M059J (cell line): ENCODE measurements around the gene MRPL11. TPM values are rescaled to one million over a fixed set of nuclear protein-coding genes. Genes with fewer than 3 reads are reported as not detected.
"Not testable (repeated sequence)": the region's sequence is repeated elsewhere in the genome, so short reads cannot be mapped to it uniquely, and the experiment has no call there.

Experiments
- DNase-seq: peaks from one replicate; pipeline ENCODE4 v3.0.0-alpha.2; 2012; ENCODE audit warnings: low read depth
- total RNA-seq: library from RNA; depleted of rRNA; stranded (reverse); fragments of >200 nt; shearing (Covaris generic); gene quantifications from 2 replicates; pipeline ENCODE4 v1.2.3, GENCODE V29; 2014

Gene MRPL11
- total RNA-seq, 1 experiment from 2014 or later, result 80.2 TPM

DNA sequence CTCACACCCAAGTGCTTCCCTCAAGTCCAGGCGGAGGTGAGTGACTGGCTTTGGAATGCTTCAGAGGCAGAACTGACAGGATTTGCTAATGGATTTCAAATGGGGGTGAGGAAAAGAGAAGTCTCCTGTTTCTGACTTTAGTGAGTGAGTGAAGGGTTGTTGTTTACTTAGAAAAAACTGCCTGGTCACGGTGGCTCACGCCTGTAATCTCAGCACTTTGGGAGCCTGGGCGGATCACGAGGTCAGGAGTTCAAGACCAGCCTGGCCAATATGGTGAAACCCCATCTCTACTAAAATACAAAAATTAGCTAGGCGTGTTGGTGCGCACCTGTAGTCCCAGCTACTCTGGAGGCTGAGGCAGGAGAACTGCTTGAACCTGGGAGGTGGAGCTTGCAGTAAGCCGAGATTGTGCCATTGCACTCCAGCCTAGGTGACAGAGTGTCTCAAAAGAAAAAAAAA lies 6.7 kb downstream of the MRPL11 start:
- not testable (repeated sequence) for DNase-seq

DNA sequence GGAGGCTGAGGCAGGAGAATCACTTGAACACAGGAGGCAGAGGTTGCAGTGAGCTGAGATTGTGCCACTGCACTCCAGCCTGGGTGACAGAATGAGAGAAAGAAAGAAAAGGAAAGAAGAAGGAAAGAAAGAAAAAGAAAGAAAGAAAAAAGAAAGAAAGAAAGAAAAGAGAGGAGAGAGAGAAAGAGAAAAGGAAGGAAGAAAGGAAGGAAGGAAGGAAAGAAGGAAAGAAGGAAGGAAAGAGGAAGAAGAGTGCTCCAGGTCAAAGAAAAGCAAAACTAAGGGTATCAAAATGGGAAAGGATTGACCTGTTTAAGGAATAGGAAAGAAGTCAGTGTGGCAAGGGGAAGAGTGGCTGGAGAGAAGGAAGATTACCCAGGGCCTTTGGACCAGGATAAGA lies 7.4 kb downstream of the MRPL11 start:
- DNase-seq, result not testable (repeated sequence)

DNA sequence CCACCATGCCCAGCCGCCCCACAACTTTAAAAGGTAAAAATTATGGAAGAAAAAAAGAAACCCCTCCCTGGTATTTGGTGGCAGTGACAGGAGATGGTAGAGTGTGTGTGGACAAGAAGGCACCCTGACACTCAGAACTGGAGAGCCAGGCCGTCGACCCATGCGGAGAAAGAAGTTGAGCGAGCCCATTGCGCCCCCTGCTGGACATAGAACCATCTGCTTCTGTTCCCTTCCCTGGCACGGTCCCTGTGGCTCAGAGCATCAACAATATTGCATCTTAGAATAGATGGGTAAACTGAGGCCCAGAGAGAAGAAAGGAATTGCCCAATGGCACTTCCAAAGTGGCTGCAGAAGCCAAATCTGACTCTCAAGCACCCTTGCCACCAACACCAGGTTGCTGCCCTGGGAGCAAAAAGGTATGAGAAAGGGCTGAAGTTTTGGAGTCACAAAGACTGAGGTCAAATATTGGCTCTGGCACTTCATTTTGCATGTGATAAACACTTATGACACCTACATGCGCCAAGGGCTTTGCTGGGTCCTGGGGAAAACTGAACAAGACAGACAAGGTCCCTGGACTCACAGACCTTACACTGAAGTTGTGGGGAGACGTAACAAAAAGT lies 8.6 kb downstream of the MRPL11 start:
- peak; percentile 69 for DNase-seq

DNA sequence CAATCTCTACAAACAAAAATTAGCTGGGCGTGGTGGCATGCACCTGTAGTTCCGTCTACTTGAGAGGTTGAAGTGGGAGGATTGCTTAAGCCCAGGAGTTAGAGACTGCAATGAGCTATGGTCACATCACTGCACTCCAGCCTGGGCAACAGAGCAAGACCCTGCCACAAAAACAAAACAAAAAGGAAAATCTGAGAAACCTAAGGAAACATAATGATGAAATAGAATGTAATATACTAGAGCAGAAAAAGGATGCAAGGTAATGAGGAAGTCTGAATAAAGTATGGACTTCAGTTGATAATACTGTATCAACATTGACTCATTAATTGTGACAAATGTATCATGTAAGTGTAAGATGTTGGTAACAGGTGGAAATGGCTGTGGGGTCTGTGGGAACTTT lies 9.7 kb downstream of the MRPL11 start:
- no peak for DNase-seq

DNA sequence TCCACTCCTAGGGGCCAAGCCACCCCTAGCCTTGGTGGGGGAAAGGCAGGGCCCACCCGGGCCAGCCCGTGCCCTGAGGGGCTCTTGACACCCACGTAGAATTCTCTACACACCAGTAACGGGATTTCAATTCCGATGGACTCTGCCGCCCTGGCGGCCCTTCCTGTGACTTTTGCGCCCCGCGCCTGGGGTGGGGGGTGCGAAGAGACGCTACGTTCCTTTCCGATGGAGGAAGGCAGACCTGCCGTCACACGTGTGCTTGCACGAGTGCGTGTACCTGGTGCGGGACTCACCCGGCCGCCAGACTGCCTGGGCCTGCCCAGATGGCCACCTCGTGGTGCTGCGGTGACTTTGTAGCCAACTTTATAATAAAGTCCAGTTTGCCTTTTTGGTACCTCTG lies 12.3 kb downstream of the MRPL11 start:
- DNase-seq, result no peak

DNA sequence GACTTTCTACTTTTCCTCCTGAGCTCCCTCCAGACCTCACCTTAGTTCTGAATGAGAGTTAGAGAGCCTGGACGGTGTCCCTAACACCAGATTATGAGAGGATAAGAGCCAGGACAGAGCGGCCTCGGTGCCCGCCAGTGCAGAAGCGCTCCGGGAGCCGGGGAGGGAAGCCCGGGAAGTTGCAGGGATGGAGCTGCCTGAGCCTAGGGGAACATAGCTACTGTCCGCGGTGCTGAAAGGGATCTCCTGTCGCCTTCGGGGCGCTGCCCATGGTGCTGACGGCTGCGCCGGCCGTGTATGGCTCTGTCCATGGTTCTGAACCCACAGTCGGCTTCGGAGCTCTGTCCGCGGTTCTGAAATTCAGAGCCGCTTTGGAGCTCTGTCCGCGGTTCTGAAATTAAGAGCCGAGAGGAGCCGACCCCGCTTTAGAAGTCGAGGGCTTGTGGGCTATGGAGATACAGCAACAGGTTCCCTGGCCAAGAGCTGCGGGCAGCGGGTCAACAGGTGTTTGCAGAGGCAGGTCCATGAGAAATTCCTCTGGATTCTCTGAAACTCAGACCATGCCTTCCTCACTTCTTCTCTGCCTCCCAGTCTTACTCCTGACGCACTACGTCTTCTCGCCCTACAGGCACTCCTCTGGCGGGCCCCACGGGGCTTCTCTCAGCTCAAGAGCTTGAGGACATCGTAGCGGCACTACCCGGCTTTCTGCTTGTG lies 17.0 kb downstream of the MRPL11 start:
- DNase-seq, result peak; percentile 75

DNA sequence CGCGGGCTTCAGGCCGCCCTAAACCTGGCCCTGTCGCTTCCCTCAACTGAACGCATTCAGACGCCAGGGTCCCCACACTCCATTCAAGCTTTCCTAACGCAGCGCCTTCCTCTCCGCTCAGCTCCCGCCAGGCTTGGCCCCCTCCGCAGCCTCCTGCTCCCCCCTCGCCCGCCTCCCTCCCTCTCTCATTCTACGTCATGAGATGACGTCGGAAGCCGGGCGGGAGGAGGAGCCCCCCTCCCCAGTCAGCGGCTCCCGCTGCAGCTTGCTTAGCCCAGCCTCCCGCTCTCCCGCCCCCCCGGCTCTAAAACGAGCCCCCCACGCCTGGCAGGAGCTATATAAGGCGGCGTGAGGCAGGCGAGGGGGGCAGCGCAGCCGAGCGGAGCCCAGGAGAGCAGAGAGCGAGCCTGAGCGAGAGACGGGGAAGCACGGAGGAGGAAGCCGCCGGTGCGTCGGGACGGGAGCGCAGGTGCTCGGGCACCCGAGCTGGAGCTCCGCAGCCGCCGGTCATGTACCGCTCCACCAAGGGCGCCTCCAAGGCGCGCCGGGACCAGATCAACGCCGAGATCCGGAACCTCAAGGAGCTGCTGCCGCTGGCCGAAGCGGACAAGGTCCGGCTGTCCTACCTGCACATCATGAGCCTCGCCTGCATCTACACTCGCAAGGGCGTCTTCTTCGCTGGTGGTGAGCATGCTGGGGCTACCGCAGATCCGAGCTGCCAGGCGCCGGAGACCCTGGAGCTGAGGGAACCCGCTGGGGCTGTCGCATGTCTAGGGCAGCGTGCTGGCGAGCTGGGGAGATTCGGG lies 17.8 kb downstream of the MRPL11 start, which contains the start of gene NPAS4:
Gene NPAS4 (plus strand): TSS at position 365 of the 806 bp plus-strand sequence. CDS start 145 bp downstream, at position 510.
- no peak for DNase-seq

DNA sequence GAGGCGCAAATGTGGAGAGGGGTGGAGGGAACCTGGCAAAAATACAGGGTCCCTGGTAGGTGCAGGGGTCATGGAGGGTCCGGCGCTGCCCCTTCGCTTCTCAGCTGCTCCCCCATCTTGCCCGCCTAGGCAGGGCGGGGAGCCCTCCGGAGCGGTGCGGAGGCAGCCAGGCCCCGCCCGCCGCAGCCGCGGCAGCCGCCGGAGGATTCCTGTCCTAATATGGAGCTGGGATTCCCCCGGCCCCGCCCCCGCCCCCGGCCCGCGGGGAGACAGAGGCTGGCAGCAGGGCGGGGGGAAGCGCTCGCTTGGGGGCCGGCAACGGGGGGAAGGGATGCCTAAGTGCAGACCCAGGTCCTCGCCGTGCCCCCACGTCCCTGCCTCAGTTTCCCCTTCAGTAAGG lies 18.8 kb downstream of the MRPL11 start:
- DNase-seq, result no peak

DNA sequence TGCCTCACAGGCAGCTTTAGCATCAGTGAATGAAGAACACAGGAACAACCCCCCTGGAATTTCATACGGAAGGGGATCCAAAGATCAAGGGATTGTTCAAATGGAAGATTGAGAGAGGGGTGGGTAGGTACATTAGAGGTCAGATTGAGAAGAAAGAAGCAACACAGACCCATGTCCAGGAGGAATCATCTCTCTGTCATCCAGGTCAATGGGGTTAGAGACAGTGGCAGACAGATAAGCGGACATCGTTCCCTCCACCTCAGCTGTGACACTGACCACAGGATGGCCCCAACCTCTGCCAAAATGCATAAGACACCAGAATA lies 19.7 kb downstream of the MRPL11 start:
- DNase-seq, result no peak

DNA sequence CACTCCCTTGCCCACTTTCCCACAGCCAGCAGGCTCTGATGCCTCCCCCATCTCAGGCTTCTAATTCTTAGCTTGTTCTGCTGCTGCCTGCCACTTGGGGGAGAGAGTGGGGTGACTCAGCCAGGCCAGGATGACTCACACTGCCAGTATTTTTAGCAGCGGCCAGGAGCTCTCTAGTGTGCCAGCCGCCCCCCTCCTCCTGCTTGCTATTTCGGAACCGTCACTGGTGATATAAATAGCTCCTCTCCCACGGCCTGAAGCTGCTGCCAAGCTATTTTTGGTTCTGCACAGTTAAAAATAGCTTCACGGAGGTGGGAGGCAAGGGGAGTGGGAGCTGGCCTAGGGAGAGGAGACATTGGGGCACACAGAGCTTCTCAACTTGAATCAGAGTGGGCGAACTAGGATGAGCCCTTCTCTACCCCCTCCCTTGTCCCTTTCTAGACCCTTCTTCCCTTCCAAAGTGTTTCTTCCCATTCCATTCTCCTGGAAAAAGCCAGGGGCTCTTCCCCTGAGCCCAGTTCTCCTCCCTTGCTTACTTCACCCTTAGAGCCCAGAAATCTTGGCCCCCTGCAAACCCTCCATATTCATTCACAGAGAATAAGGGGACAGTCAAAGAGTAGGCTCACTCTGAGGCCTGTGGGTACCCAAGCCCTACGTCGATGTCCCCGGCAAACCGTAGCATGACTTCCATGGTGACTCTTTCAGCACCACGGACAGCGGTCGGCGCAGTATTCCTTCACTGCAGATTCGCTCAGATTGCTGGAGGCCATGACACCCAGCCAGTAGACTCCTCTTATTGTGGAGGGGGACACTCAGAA lies 20.3 kb downstream of the MRPL11 start:
- peak; percentile 94 for DNase-seq

DNA sequence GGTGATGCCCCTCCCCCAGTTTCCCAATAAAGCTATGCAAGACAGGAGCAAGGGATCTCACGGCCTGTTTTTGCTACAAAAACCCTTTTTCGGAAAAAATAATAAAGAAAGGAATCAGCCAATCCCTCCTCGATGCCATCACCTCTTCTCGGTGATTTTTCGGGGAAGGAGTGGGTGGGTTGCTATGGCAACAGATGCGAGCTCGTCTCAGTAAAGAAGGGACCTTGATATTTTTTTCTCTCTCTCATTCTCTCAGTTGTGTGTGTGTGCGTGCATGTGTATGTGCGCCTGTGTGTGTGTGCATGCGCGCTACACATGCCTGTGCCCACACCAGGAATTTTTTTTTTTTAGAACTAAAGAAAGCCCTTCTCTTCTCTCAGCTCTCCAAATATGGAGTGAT lies 21.6 kb downstream of the MRPL11 start:
- DNase-seq, result no peak

DNA sequence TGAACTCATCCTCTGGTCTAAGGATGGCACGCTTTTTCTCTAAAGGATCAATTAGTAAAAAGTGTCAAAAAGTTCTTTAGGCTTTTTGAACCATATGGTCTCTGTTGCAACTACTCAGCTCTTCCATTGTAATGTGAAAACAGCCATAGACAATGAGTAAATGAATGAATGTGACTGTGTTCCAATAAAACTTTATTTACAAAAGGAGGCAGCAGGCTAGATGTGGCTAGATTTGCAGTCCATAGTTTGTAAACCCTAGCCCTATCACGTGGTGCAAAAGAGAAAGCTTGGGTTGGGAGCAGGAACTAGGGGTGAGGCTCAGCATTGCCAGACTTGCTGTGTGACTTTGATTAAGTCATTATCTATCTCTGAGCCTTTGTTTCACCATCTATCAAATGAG lies 23.2 kb downstream of the MRPL11 start:
- no peak for DNase-seq

DNA sequence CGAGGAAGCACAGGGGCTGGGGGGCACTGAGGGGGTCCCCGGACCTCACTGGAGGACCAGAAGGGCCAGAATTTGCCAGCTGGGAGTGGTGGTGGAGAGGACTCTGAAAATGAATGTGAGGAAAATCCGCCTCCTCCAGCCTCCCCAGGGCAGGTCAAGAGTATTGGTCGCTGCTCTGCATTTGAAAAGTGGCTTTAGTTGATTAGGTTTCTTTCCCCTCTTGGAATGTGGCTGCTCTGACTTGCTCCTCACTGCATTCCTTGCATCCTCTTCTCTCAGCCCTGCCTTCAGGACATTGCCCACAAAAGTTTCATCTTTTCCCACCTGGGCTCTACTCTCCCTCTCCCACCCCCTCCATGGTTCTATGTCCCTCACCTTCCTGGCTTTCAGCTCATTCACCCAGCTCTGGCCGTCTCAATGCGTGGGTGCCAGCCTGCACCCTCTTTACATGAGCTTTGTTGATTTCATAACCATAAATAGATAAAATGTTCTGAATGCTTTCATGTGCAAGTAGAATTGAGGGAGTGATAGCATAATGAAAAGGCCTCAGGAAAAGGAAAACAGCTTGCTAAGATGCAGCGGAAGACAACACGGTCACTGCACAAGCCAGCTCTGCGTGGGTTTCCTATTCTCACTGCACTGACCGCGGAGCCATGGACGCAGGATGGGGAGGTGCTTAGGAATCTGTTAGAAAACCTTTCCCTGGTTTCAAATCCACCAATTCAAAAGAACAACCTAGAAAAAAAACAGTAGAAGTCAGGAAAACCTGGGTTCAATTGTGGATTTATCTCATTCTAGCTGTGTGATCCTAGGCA lies 24.3 kb downstream of the MRPL11 start:
- no peak for DNase-seq

DNA sequence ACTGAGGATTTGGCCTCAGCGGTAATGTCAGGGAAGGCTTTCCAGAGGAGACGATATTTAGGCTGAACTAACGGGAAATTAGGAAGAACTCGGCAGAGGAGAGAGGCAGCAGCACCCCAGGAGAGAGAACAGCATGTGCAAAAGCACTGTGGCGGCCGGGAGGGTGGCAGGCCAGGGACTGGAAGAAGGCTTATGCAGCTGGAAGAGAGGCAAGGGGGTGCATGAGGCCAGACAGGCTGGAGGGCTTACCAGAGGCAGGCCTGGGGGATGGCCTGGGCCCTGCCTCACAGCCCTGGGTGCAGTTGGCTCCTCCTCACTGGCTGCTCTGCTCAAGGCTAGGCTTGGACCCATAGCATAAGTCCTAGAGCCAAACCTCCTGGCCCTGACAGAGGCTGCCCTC lies 25.5 kb downstream of the MRPL11 start:
- no peak for DNase-seq

DNA sequence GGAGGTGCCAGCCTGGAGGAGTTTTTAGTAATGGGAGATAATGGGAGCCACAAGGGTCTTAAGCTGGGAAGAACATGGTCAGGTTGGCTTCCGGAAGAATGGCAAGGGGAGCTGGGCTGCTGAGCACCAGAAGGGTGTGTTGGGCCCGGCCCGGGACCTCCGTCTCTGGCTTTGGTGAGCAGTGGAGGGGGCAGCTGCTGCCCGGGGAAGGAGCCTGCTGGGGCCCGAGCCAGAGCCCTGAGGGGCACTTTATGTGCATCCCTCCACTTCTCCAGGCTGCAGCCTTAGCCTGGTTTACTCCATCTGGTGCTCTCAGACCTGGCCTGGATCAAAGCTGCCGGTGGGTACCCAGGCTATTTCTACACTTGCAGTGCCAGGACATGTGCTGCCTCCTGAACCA lies 26.5 kb downstream of the MRPL11 start:
- DNase-seq, result no peak

DNA sequence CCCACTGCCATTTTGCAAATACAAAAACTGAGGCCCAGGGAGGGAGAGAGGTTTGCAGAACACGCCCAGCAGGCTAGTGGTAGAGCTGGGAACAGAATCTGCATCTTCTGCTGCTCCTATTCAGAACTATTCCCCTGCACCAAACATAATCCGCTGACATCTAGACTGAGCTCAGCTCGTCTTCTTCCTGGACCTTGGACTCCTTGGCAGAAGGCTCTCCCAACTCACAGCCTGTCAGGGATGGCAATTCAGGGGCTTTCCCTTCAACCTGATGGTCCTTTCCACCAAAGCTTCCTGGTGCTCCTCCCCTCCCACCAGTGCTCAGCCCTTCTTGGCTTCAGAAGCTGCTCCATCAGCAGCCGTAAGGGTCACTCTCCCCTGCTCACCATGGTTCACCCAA lies 27.3 kb downstream of the MRPL11 start:
- DNase-seq, result no peak

DNA sequence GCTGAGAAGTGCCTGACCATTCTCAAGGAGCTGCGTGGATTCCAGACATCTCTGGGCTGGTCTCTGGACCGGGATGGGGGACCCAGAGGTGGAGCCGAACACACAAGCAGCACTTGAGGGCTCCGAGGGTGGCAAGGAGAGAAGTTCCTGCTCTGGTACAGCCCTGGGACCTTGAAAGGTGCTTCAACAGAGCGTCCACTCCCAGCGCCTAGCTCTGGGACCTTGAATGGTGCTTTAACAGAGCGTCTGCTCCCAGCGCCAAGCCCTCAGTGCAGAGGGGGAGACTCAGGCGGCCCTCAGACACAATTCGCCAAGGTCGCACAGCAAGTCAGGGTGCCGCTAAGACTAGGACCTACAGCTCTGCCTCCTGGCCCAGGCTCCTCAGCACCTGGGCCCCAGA lies 28.5 kb downstream of the MRPL11 start:
- no peak for DNase-seq

DNA sequence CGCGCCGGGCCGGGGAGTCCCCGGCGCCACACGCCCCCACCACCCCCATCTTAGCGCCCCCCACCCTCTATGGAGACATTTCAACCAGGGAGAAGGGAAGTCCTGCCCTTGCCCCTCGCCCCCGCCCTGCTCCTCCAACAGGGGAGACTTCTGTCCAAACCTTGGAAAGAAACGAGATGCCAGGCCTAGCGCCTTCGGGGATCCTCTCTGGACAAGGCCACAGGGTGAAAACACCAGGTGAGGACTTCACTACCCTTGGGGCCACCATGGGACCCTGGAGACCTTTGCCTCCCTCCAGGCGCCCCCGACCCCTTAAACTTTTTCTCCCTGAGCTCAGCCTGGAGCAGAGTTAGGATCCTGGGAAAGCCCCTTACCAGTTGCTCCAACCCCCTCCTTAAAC lies 29.4 kb downstream of the MRPL11 start:
- DNase-seq, result no peak

DNA sequence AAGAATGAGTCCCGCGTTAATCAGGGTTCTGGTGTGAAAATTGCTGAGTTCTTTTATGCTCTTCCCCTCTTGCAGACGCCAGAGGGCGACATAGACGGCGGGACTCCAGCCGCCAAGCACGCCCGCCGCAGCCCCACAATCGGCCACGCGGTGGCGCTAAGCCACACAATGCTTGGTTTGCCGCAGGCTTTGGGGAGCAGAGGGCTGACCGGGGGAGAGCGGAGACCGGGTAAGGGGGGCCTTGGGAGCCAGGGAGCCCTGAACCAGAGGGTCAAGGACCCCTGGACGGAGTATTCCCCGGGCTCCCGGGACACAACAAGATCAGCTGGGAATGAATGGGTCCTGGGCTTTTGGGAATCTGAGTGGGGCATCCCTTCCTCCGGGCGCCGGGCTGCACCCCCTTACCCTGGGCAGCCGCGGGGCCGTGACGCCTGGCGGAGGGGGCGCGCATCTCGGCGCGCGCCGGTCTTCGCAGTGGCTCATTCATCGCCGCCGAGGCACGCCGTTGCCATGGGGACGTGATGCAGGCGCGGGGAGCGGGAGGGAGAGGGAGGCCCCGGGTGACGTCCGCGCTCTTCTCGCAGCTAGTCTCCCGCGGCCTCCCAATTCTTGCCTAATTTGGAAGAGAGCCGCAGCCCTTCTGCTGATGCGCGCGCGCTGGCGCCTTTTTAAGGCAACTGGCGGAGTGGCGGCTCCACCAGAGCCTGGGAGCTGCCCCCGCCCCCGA lies 30.0 kb downstream of the MRPL11 start:
- peak; percentile 89 for DNase-seq

DNA sequence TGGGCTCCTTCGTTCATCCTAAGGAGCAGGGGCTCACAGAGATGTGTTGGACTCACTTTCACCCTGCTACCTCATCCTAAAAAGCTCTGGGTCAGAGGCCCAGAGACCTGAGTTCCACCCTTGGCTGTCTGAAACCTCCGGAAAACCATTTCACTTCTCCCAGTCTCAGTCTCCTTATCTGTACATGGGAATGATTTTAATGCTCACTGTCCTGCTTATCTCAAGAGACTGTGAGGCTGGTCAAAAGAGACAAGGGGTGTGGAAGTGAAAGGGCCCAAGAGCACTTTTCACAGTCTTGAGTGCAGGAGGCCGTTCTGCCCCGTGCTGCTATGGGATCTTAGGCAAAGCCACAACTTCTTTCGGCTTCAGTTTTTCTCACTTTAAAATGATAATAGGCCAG lies 31.0 kb downstream of the MRPL11 start:
- no peak for DNase-seq
